IMR-90 (cell line): ENCODE measurements around the gene DHCR7. TPM values are rescaled to one million over a fixed set of nuclear protein-coding genes. Genes with fewer than 3 reads are reported as not detected.

Source experiments
- ATAC-seq: fragments of 200-7000 bp; cut with Tn5 transposase; 2 replicates; pipeline ENCODE4 v1.9.1; 2020; ENCODE audit warnings: low read depth, mild to moderate bottlenecking, moderate library complexity
- BruUV-seq: library from RNA; stranded (reverse); fragments of 400-500 nt; replicated peaks from 2 replicates; lab custom pipeline; 2021; lab: Mats Ljungman, UMichigan
- CTCF ChIA-PET: fragments of 300-600 bp; formaldehyde crosslinking; extraction: SDS; loops from one replicate; lab custom pipeline; 2021; ENCODE audit warnings: antibody characterized with exemption; lab: Yijun Ruan, JAX
- POLR2A ChIA-PET: fragments of 300-600 bp; sonication (Branson Sonifier 250); formaldehyde crosslinking; loops from one replicate; lab custom pipeline; 2022; ENCODE audit warnings: antibody characterized with exemption; ENCODE audit not compliant: unreplicated experiment; lab: Charles Lee
- DNase-seq: peaks from one replicate; pipeline ENCODE4 v3.0.0; 2013
- H2AFZ ChIP-seq: replicated peaks from 2 replicates; pipeline ENCODE3; 2013; ENCODE audit warnings: low read length, mild to moderate bottlenecking; ENCODE audit not compliant: poor library complexity
- H2AK5ac ChIP-seq: 2 replicates; pipeline ENCODE4 v1.6.1; 2013; ENCODE audit warnings: low read depth, low read length, inconsistent platforms
- H2AK9ac ChIP-seq: replicated peaks from 2 replicates; pipeline ENCODE3; 2013; ENCODE audit warnings: mild to moderate bottlenecking, low read depth, low read length, moderate library complexity; ENCODE audit not compliant: poor library complexity
- H2BK120ac ChIP-seq: 2 replicates; pipeline ENCODE4 v1.6.1; 2013; ENCODE audit warnings: low read depth, low read length, inconsistent platforms
- H2BK15ac ChIP-seq: 3 replicates; pipeline ENCODE4 v1.6.1; 2013; ENCODE audit warnings: low read depth, low read length, inconsistent platforms
- H2BK20ac ChIP-seq: 2 replicates; pipeline ENCODE4 v1.6.1; 2013; ENCODE audit warnings: low read depth, mild to moderate bottlenecking, inconsistent platforms, low read length, moderate library complexity
- H2BK5ac ChIP-seq: 2 replicates; pipeline ENCODE4 v1.6.1; 2013; ENCODE audit warnings: mild to moderate bottlenecking, low read depth, low read length, inconsistent platforms; ENCODE audit not compliant: poor library complexity, severe bottlenecking
- H3K14ac ChIP-seq: replicated peaks from 2 replicates; pipeline ENCODE4 v1.6.1; 2013; ENCODE audit warnings: low read depth, low read length, inconsistent platforms
- H3K18ac ChIP-seq: 2 replicates; pipeline ENCODE4 v1.6.1; 2013; ENCODE audit warnings: low read depth, low read length, control low read depth
- H3K23ac ChIP-seq: 2 replicates; pipeline ENCODE4 v1.6.1; 2013; ENCODE audit warnings: low read depth, low read length, inconsistent platforms
- H3K27ac ChIP-seq: 2 replicates; pipeline ENCODE4 v1.5.1; 2013; ENCODE audit warnings: mild to moderate bottlenecking, control low read depth, low read length; ENCODE audit not compliant: insufficient read depth
- H3K27me3 ChIP-seq: 2 replicates; pipeline ENCODE4 v1.6.1; 2013; ENCODE audit warnings: low read length; ENCODE audit not compliant: control insufficient read depth, insufficient read depth
- H3K36me3 ChIP-seq: 2 replicates; pipeline ENCODE4 v1.6.1; 2013; ENCODE audit warnings: low read length, mixed read lengths; ENCODE audit not compliant: control insufficient read depth, insufficient read depth
- H3K4ac ChIP-seq: 2 replicates; pipeline ENCODE4 v1.6.1; 2013; ENCODE audit warnings: low read depth, low read length, inconsistent platforms
- H3K4me1 ChIP-seq: 2 replicates; pipeline ENCODE4 v1.6.1; 2013; ENCODE audit warnings: low read length, mixed read lengths; ENCODE audit not compliant: control insufficient read depth, insufficient read depth
- H3K4me2 ChIP-seq: 2 replicates; pipeline ENCODE4 v1.6.1; 2013; ENCODE audit warnings: low read depth, mild to moderate bottlenecking, control low read depth, low read length, moderate library complexity
- H3K4me3 ChIP-seq: 2 replicates; pipeline ENCODE4 v1.5.1; 2013; ENCODE audit warnings: low read depth, mild to moderate bottlenecking, control low read depth, low read length, moderate library complexity; ENCODE audit not compliant: insufficient read depth
- H3K56ac ChIP-seq: 2 replicates; pipeline ENCODE4 v1.6.1; 2013; ENCODE audit warnings: low read length, inconsistent platforms; ENCODE audit not compliant: insufficient read depth; ENCODE audit errors: extremely low read depth
- H3K79me1 ChIP-seq, 2 experiments: 2 replicates each; pipeline ENCODE4 v1.6.1; 2013; ENCODE audit warnings: low read length in 2 of 2, inconsistent platforms in 1 of 2, low read depth in 1 of 2
- H3K9ac ChIP-seq: 2 replicates; pipeline ENCODE4 v1.6.1; 2013; ENCODE audit warnings: low read depth, low read length, control low read depth
- H3K9me1 ChIP-seq: 2 replicates; pipeline ENCODE4 v1.6.1; 2013; ENCODE audit warnings: low read length, inconsistent platforms; ENCODE audit not compliant: insufficient read depth
- H3K9me3 ChIP-seq: 2 replicates; pipeline ENCODE4 v1.6.1; 2013; ENCODE audit warnings: low read length; ENCODE audit not compliant: control insufficient read depth, insufficient read depth
- H4K20me1 ChIP-seq: 2 replicates; pipeline ENCODE4 v1.6.1; 2013; ENCODE audit warnings: low read length, inconsistent platforms; ENCODE audit not compliant: insufficient read depth
- H4K5ac ChIP-seq: 2 replicates; pipeline ENCODE4 v1.6.1; 2013; ENCODE audit warnings: mild to moderate bottlenecking, low read depth, low read length, control low read depth
- H4K8ac ChIP-seq, 2 experiments: 2 replicates each; pipeline ENCODE4 v1.6.1; 2013; ENCODE audit warnings: low read depth in 2 of 2, low read length in 2 of 2, control low read depth in 1 of 2, inconsistent platforms in 1 of 2
- H4K91ac ChIP-seq: 2 replicates; pipeline ENCODE4 v1.6.1; 2013; ENCODE audit warnings: low read depth, low read length, inconsistent platforms; ENCODE audit not compliant: insufficient read depth
- BHLHE40 ChIP-seq: fragments of 150-350 bp; IDR thresholded peaks from 2 replicates; pipeline ENCODE4 v1.6.1; 2016; ENCODE audit warnings: mild to moderate bottlenecking, low read depth, low read length
- CEBPB ChIP-seq: IDR thresholded peaks from 2 replicates; pipeline ENCODE4 v1.6.1; 2012; ENCODE audit warnings: low read depth, low read length, improper control_type of control experiment
- CHD1 ChIP-seq: IDR thresholded peaks from 2 replicates; pipeline ENCODE4 v1.6.1; 2012; ENCODE audit warnings: low read depth, low read length, improper control_type of control experiment
- FOS ChIP-seq: fragments of 150-350 bp; IDR thresholded peaks from 2 replicates; pipeline ENCODE4 v1.6.1; 2016; ENCODE audit warnings: low read depth, low read length
- MAFK ChIP-seq: IDR thresholded peaks from 2 replicates; pipeline ENCODE4 v1.6.1; 2012; ENCODE audit warnings: low read depth, low read length, improper control_type of control experiment
- MAZ ChIP-seq: IDR thresholded peaks from 2 replicates; pipeline ENCODE4 v1.6.1; 2012; ENCODE audit warnings: low read depth, mild to moderate bottlenecking, low read length, improper control_type of control experiment, moderate library complexity, borderline replicate concordance
- MXI1 ChIP-seq: IDR thresholded peaks from 2 replicates; pipeline ENCODE4 v1.6.1; 2012; ENCODE audit warnings: low read depth, mild to moderate bottlenecking, low read length, moderate library complexity, borderline replicate concordance
- NFE2L2 ChIP-seq: fragments of 150-350 bp; IDR thresholded peaks from 2 replicates; pipeline ENCODE4 v1.6.1; 2016; ENCODE audit warnings: low read depth, mild to moderate bottlenecking, low read length
- POLR2A ChIP-seq: IDR thresholded peaks from 2 replicates; pipeline ENCODE4 v1.6.1; 2012; ENCODE audit warnings: mild to moderate bottlenecking, low read depth, low read length
- RAD21 ChIP-seq: IDR thresholded peaks from 2 replicates; pipeline ENCODE4 v1.6.1; 2012; ENCODE audit warnings: low read length, improper control_type of control experiment
- RCOR1 ChIP-seq: IDR thresholded peaks from 2 replicates; pipeline ENCODE4 v1.6.1; 2012; ENCODE audit warnings: mild to moderate bottlenecking, low read length, improper control_type of control experiment; ENCODE audit not compliant: insufficient replicate concordance
- RFX5 ChIP-seq: IDR thresholded peaks from 2 replicates; pipeline ENCODE4 v1.8.0; 2012; ENCODE audit warnings: low read depth, mild to moderate bottlenecking, low read length, moderate library complexity
- SMC3 ChIP-seq: fragments of 150-350 bp; IDR thresholded peaks from 2 replicates; pipeline ENCODE4 v1.6.1; 2016; ENCODE audit warnings: low read depth, mild to moderate bottlenecking, antibody characterized with exemption, low read length, moderate library complexity
- USF2 ChIP-seq: fragments of 150-350 bp; IDR thresholded peaks from 2 replicates; pipeline ENCODE4 v1.6.1; 2017; ENCODE audit warnings: mild to moderate bottlenecking, antibody characterized with exemption, low read length, low read depth
- WGBS, 2 experiments: methylation state at CpG; one replicate each; pipeline versions ENCODE4 v1.1.5 to v1.1.7; 2013; ENCODE audit warnings: missing lambda C conversion rate in 2 of 2; ENCODE audit not compliant: insufficient read length in 1 of 2; ENCODE audit errors: extremely low coverage in 2 of 2; 5-methylcytosine and 5-hydroxymethylcytosine counted together
- dilution Hi-C: fragments of 300-500 bp; cut with HindIII; formaldehyde crosslinking; loops from one replicate; pipeline ENCODE4 v1.14.3; 2018; ENCODE audit warnings: low sequenced_read_pairs; ENCODE audit not compliant: unreplicated experiment
- in situ Hi-C: fragments of 300-500 bp; cut with MboI; formaldehyde crosslinking; loops from 3 replicates; pipeline ENCODE4 v1.14.3; 2019; ENCODE audit warnings: low sequenced_read_pairs, inconsistent platforms, mixed read lengths
- intact Hi-C: fragments of 100-400 bp; cut with micrococcal nuclease; formaldehyde crosslinking; loops from 2 replicates; pipeline ENCODE4 v1.10.0; 2022
- polyA plus RNA-seq, 3 experiments: library from polyadenylated mRNA; depleted of rRNA; stranded (reverse); fragments of >200 nt; gene quantifications; 2 replicates each; pipeline ENCODE4 v1.2.3, GENCODE V29; 2012; ENCODE audit warnings: low replicate concordance in 1 of 3
- total RNA-seq: library from RNA; depleted of rRNA; stranded (reverse); fragments of >200 nt; gene quantifications from 2 replicates; pipeline ENCODE4 v1.2.3, GENCODE V29; 2012
- TF ChIP-seq, protein P1 (sequence below): conservative IDR thresholded peaks from 2 replicates; pipeline ENCODE4 v1.5.1; 2012; ENCODE audit warnings: mild to moderate bottlenecking, low read depth, low read length, improper control_type of control experiment
- TF ChIP-seq, protein P2 (sequence below): fragments of 150-350 bp; IDR thresholded peaks from 2 replicates; pipeline ENCODE4 v1.6.1; 2016; ENCODE audit warnings: low read depth, mild to moderate bottlenecking, low read length, moderate library complexity, borderline replicate concordance

Gene DHCR7
- total and polyA plus RNA-seq, 2 of the 4 experiments (the other 2 are of a cell fraction) = 22.0 to 43.3 TPM

DNA sequence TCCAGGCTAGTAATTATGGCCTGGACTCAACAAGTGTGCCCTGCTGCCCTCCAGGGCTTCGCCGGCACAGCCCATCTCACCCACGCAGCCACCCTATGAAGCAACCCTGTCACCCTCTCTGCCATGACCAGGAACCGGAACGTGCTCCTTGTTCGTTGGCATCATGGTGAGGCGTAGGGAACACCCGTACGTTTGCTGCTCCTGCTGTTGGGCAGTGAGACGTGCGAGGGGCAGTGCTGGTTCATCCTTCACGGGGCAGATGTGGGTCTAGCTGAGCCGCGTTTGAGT is 25.5 kb upstream of the DHCR7 start:
- Histone ChIP-seq H2BK120ac (no peak overlapping the region), H2BK15ac (no peak overlapping the region), H2AFZ (no peak overlapping the region), H3K79me1 (no peaks in the 10 kb centered on the region), H4K20me1 (no peaks in the 10 kb centered on the region), H4K91ac (no peak overlapping the region), H3K14ac (no peak overlapping the region), H2BK20ac (no peak overlapping the region), H3K36me3 (peaks cover 71% of the 10 kb centered on the region), H2AK9ac (no peak overlapping the region), H4K5ac (no peak overlapping the region), H3K4me1 (no peaks in the 10 kb centered on the region), H3K9me3 (no peaks in the 10 kb centered on the region), H3K4me2 (no peak overlapping the region), H2BK5ac (no peak overlapping the region), H3K27me3 (no peaks in the 10 kb centered on the region), H3K4me3 (no peak overlapping the region), H4K8ac (no peak overlapping the region), H2AK5ac (no peak overlapping the region), H3K18ac (no peak overlapping the region), H3K27ac (no peak overlapping the region), H3K9me1 (peaks cover 5% of the 10 kb centered on the region; the same call in 1 of the 2 replicates), H3K9ac (no peak overlapping the region), H3K56ac (no peak overlapping the region), H3K4ac (no peak overlapping the region), H3K23ac (no peak overlapping the region)
- intact Hi-C loops (no loop called here), dilution Hi-C loops (no loop called here), in situ Hi-C loops (no loop called here)
- ATAC-seq = no peak
- TF ChIP-seq POLR2A = no peak
- no peak for TF ChIP-seq RCOR1
- TF ChIP-seq MAFK = no peak
- TF ChIP-seq, protein P1, sequence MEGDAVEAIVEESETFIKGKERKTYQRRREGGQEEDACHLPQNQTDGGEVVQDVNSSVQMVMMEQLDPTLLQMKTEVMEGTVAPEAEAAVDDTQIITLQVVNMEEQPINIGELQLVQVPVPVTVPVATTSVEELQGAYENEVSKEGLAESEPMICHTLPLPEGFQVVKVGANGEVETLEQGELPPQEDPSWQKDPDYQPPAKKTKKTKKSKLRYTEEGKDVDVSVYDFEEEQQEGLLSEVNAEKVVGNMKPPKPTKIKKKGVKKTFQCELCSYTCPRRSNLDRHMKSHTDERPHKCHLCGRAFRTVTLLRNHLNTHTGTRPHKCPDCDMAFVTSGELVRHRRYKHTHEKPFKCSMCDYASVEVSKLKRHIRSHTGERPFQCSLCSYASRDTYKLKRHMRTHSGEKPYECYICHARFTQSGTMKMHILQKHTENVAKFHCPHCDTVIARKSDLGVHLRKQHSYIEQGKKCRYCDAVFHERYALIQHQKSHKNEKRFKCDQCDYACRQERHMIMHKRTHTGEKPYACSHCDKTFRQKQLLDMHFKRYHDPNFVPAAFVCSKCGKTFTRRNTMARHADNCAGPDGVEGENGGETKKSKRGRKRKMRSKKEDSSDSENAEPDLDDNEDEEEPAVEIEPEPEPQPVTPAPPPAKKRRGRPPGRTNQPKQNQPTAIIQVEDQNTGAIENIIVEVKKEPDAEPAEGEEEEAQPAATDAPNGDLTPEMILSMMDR = no peak
- TF ChIP-seq MXI1 = no peak
- no peak for TF ChIP-seq CEBPB
- TF ChIP-seq RAD21 = no peak
- no peak for TF ChIP-seq NFE2L2
- no peak for TF ChIP-seq RFX5
- no peak for TF ChIP-seq SMC3
- TF ChIP-seq, protein P2, sequence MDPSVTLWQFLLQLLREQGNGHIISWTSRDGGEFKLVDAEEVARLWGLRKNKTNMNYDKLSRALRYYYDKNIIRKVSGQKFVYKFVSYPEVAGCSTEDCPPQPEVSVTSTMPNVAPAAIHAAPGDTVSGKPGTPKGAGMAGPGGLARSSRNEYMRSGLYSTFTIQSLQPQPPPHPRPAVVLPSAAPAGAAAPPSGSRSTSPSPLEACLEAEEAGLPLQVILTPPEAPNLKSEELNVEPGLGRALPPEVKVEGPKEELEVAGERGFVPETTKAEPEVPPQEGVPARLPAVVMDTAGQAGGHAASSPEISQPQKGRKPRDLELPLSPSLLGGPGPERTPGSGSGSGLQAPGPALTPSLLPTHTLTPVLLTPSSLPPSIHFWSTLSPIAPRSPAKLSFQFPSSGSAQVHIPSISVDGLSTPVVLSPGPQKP = no peak
- no peak for TF ChIP-seq BHLHE40
- no peak for TF ChIP-seq USF2
- no peak for TF ChIP-seq FOS
- no peak for TF ChIP-seq MAZ
- no peak for TF ChIP-seq CHD1
- POLR2A ChIA-PET = no interaction called here
- no TSS peak for BruUV-seq
- no peak for DNase-seq
- CTCF ChIA-PET = no interaction called here
- 96% methylated on average over 10 of the region's 14 CpGs; no CpG with 5 or more reads in 1 of the 2 experiments for WGBS, 2 experiments
